ENCODE data around the gene CDC20.

The CDC20 gene

GRCh38 chr1:43319288-43319687 lies 39.5 kb upstream of the CDC20 start:
- no peak for TF ChIP-seq CTCF (conservative IDR thresholded peaks at IDR 0.05; ENCODE audit: low read depth, low read length)
- H3K9ac ChIP-seq: no peak overlapping the region
- H3K4me3 ChIP-seq (IDR thresholded peaks at IDR 0.05; ENCODE audit: insufficient read depth, low read depth, low read length): no peak overlapping the region
- H2AFZ ChIP-seq (ENCODE audit: low read depth): no peak overlapping the region
- no peaks in the 10 kb centered on the region for H3K4me1 ChIP-seq (ENCODE audit: low read depth, poor library complexity, severe bottlenecking)
- H4K20me1 ChIP-seq (ENCODE audit: insufficient read depth): no peaks in the 10 kb centered on the region
- no peak overlapping the region for H3K27ac ChIP-seq
- H3K36me3 ChIP-seq (ENCODE audit: insufficient read depth): no peaks in the 10 kb centered on the region
- no peaks in the 10 kb centered on the region for H3K27me3 ChIP-seq (ENCODE audit: insufficient read depth, low read depth)
- H3K79me2 ChIP-seq (ENCODE audit: insufficient read depth, low read depth): no peaks in the 10 kb centered on the region
- H3K4me2 ChIP-seq: no peak overlapping the region

GRCh38 chr1:43319766-43320165 lies 39.0 kb upstream of the CDC20 start:
- H3K4me3 ChIP-seq (IDR thresholded peaks at IDR 0.05; ENCODE audit: insufficient read depth, low read depth, low read length): no peak overlapping the region
- no peak overlapping the region for H2AFZ ChIP-seq (ENCODE audit: low read depth)
- no peak for TF ChIP-seq CTCF (conservative IDR thresholded peaks at IDR 0.05; ENCODE audit: low read depth, low read length)
- no peaks in the 10 kb centered on the region for H3K4me1 ChIP-seq (ENCODE audit: low read depth, poor library complexity, severe bottlenecking)
- H3K9ac ChIP-seq: no peak overlapping the region
- no peaks in the 10 kb centered on the region for H3K79me2 ChIP-seq (ENCODE audit: insufficient read depth, low read depth)
- H3K36me3 ChIP-seq (ENCODE audit: insufficient read depth): no peaks in the 10 kb centered on the region
- no peaks in the 10 kb centered on the region for H3K27me3 ChIP-seq (ENCODE audit: insufficient read depth, low read depth)
- H4K20me1 ChIP-seq (ENCODE audit: insufficient read depth): no peaks in the 10 kb centered on the region
- no peak overlapping the region for H3K27ac ChIP-seq
- no peak overlapping the region for H3K4me2 ChIP-seq

GRCh38 chr1:43321331-43321891 lies 37.4 kb upstream of the CDC20 start:
- no peak for TF ChIP-seq CTCF (conservative IDR thresholded peaks at IDR 0.05; ENCODE audit: low read depth, low read length)
- H3K79me2 ChIP-seq (ENCODE audit: insufficient read depth, low read depth): no peaks in the 10 kb centered on the region
- no peaks in the 10 kb centered on the region for H3K27me3 ChIP-seq (ENCODE audit: insufficient read depth, low read depth)
- H3K27ac ChIP-seq: no peak overlapping the region
- H3K4me2 ChIP-seq: no peak overlapping the region
- H3K4me1 ChIP-seq (ENCODE audit: low read depth, poor library complexity, severe bottlenecking): no peaks in the 10 kb centered on the region
- H3K4me3 ChIP-seq (IDR thresholded peaks at IDR 0.05; ENCODE audit: insufficient read depth, low read depth, low read length): no peak overlapping the region
- no peaks in the 10 kb centered on the region for H4K20me1 ChIP-seq (ENCODE audit: insufficient read depth)
- H3K36me3 ChIP-seq (ENCODE audit: insufficient read depth): no peaks in the 10 kb centered on the region
- H2AFZ ChIP-seq (ENCODE audit: low read depth): no peak overlapping the region
- no peak overlapping the region for H3K9ac ChIP-seq

- H3K4me2 ChIP-seq: no peak overlapping the region
- no peaks in the 10 kb centered on the region for H3K36me3 ChIP-seq (ENCODE audit: insufficient read depth)
- H3K9ac ChIP-seq: no peak overlapping the region
- no peaks in the 10 kb centered on the region for H3K4me1 ChIP-seq (ENCODE audit: low read depth, poor library complexity, severe bottlenecking)
- no peaks in the 10 kb centered on the region for H4K20me1 ChIP-seq (ENCODE audit: insufficient read depth)
- H3K27ac ChIP-seq: no peak overlapping the region
- no peak for TF ChIP-seq CTCF (conservative IDR thresholded peaks at IDR 0.05; ENCODE audit: low read depth, low read length)
- H3K79me2 ChIP-seq (ENCODE audit: insufficient read depth, low read depth): no peaks in the 10 kb centered on the region
- no peaks in the 10 kb centered on the region for H3K27me3 ChIP-seq (ENCODE audit: insufficient read depth, low read depth)
- H3K4me3 ChIP-seq (IDR thresholded peaks at IDR 0.05; ENCODE audit: insufficient read depth, low read depth, low read length): no peak overlapping the region
- H2AFZ ChIP-seq (ENCODE audit: low read depth): no peak overlapping the region
Observed at GRCh38 chr1:43322506-43322905, 36.3 kb upstream of the CDC20 start.
